ENCODE data around the gene PLXNA2.

The PLXNA2 gene

DNA sequence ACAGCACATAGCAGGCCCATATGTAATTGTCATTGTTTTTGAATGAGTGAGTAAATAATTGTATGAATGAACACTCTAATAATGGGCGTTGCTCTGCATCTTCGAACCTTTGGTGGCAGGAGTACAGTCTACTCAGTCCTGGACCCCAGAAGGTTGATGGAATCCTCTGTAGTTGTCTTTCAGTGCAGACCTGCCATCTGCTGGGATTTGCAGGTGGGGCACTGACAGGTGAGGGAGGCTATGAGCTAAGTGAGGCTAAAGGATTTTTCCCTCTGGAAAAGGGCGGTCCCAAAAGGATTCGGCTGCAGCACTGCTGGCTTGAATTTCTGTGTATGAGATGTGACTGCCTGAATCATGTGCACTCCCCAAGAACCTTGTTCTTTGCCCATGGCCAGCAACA, 53.4 kb downstream of the PLXNA2 start:
- no peak for DNase-seq (ENCODE audit: low read depth, low spot score)
- ChIA-PET CTCF (no interaction called here), POLR2A (no interaction called here)
- H3K4me3 ChIP-seq (ENCODE audit: low read depth, low read length): no peak overlapping the region
- TF ChIP-seq, protein P1, sequence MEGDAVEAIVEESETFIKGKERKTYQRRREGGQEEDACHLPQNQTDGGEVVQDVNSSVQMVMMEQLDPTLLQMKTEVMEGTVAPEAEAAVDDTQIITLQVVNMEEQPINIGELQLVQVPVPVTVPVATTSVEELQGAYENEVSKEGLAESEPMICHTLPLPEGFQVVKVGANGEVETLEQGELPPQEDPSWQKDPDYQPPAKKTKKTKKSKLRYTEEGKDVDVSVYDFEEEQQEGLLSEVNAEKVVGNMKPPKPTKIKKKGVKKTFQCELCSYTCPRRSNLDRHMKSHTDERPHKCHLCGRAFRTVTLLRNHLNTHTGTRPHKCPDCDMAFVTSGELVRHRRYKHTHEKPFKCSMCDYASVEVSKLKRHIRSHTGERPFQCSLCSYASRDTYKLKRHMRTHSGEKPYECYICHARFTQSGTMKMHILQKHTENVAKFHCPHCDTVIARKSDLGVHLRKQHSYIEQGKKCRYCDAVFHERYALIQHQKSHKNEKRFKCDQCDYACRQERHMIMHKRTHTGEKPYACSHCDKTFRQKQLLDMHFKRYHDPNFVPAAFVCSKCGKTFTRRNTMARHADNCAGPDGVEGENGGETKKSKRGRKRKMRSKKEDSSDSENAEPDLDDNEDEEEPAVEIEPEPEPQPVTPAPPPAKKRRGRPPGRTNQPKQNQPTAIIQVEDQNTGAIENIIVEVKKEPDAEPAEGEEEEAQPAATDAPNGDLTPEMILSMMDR (IDR thresholded peaks at IDR 0.05; ENCODE audit: insufficient read depth, low read length, missing control alignments): no peak

DNA sequence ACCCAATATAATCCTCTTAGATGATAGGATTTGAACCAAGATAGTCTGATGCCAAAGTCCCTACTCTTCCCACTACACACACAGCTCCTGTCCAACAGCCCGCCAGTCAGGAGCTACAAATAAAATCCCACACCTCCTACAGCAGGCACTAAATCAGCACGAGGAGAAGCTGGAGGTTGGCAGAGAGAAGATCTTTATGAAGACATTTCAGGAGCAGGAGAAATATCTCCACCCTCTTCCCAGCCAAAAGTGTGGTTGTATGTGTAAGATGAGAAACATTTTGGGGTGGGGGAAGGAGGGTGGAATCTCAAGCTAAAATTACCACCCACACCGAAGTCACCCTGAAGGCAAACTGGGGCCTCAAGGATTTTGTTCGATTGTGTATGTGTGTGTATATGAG, 54.5 kb downstream of the PLXNA2 start:
- TF ChIP-seq, protein P1 (IDR thresholded peaks at IDR 0.05; ENCODE audit: insufficient read depth, low read length, missing control alignments): no peak
- DNase-seq (ENCODE audit: low read depth, low spot score): no peak
- no peak overlapping the region for H3K4me3 ChIP-seq (ENCODE audit: low read depth, low read length)
- ChIA-PET POLR2A (interaction anchor here (1.3 kb wide), 1 partner anchor 18 kb away, joined by 5 read pairs; no protein-coding TSS in a partner anchor), CTCF (interaction anchor here (1.4 to 1.6 kb wide), 3 partner anchors 16 to 51 kb away, joined by 4 to 9 read pairs (median 4); no protein-coding TSS in a partner anchor)

GRCh38 chr1:208189183-208189582, 55.0 kb downstream of the PLXNA2 start:
- ChIA-PET CTCF (interaction anchor here (1.0 to 1.6 kb wide), 4 partner anchors 17 to 52 kb away, joined by 3 to 9 read pairs (median 4); no protein-coding TSS in a partner anchor), POLR2A (interaction anchor here (1.3 kb wide), 1 partner anchor 19 kb away, joined by 5 read pairs; no protein-coding TSS in a partner anchor)
- no peak for DNase-seq (ENCODE audit: low read depth, low spot score)
- no peak overlapping the region for H3K4me3 ChIP-seq (ENCODE audit: low read depth, low read length)
- TF ChIP-seq, protein P1 (IDR thresholded peaks at IDR 0.05; ENCODE audit: insufficient read depth, low read length, missing control alignments): no peak

DNA sequence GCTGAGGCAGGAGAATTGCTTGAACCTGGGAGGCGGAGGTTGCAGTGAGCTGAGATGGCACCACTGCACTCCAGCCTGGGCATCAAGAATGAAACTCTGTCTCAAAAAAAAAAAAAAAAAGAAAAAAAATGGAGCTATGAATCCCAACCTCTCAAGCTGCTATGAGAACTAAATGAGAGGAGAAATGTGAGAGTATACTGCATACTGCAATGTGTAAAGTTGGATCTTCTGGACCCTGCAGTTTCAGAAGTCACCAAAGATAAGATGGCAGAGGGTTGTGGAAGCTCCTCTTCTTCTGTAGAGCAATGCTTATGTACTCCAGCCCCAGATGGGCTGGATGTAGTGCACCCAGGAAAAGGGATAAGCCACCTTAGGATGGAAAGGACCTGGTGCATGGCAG, 55.6 kb downstream of the PLXNA2 start:
- no peak overlapping the region for H3K4me3 ChIP-seq (ENCODE audit: low read depth, low read length)
- no peak for DNase-seq (ENCODE audit: low read depth, low spot score)
- ChIA-PET POLR2A (interaction anchor here (0.7 kb wide), 1 partner anchor 8 kb away, joined by 4 read pairs; no protein-coding TSS in a partner anchor), CTCF (interaction anchor here (1.0 to 1.6 kb wide), 2 partner anchors 17 to 50 kb away, joined by 3 to 9 read pairs; no protein-coding TSS in a partner anchor)
- TF ChIP-seq, protein P1 (IDR thresholded peaks at IDR 0.05; ENCODE audit: insufficient read depth, low read length, missing control alignments): no peak

- no peak for DNase-seq (ENCODE audit: low read depth, low spot score)
- POLR2A ChIA-PET: no interaction called here
- H3K4me3 ChIP-seq (ENCODE audit: low read depth, low read length): no peak overlapping the region
- TF ChIP-seq, protein P1 (IDR thresholded peaks at IDR 0.05; ENCODE audit: insufficient read depth, low read length, missing control alignments): no peak
- CTCF ChIA-PET: interaction anchor here (1.2 kb wide), 2 partner anchors 8 to 12 kb away, joined by 3 to 4 read pairs; no protein-coding TSS in a partner anchor
Measured at GRCh38 chr1:208187499-208188041, 56.6 kb downstream of the PLXNA2 start.

DNA sequence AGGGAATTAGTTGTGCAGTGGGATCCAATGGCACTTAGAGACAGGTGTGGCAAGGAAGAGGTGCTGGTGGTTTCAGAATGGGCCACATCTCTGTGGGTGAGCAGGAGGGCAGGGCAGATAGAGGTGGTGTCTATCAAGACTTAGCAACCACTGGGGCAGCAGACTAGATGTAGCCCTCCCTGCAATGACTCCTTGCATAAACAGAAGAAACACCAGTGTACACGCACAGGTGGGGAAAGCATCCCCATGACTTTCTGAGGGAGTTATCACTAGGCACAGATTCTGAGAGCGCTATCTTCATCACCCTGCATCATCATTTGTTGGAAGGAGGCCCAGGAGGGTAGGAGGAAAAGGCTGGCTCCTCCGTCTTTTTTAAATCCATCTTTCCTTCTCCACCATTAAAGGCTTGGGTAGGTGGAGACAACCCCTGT, 58.4 kb downstream of the PLXNA2 start:
- CTCF ChIA-PET: interaction anchor here (1.0 to 2.2 kb wide), 5 partner anchors 13 to 164 kb away, joined by 3 to 12 read pairs (median 7); no protein-coding TSS in a partner anchor

More for the DNA sequence above, 58.4 kb downstream of the PLXNA2 start:
- TF ChIP-seq, protein P1 (IDR thresholded peaks at IDR 0.05; ENCODE audit: insufficient read depth, low read length, missing control alignments): no peak
- no peak overlapping the region for H3K4me3 ChIP-seq (ENCODE audit: low read depth, low read length)
- DNase-seq (ENCODE audit: low read depth, low spot score): no peak
- POLR2A ChIA-PET: interaction anchor here (0.6 to 1.3 kb wide), 6 partner anchors 11 to 22 kb away, joined by 3 to 7 read pairs (median 4); no protein-coding TSS in a partner anchor
